HepG2 (cell line): ENCODE measurements around the gene SLITRK6. TPM values are rescaled to one million over a fixed set of nuclear protein-coding genes. Genes with fewer than 3 reads are reported as not detected.
A peak's percentile ranks its signal among the peaks of the same experiment; 100 is the strongest.

Experiments
- ATAC-seq: fragments of 200-7000 bp; cut with Tn5 transposase; 3 replicates; pipeline ENCODE4 v1.9.1; 2020; ENCODE audit warnings: mild to moderate bottlenecking, moderate library complexity
- Bru-seq: library from RNA; stranded (reverse); fragments of 400-500 nt; gene quantifications from one replicate; lab custom pipeline; 2021; lab: Mats Ljungman, UMichigan
- BruChase-seq, 2 experiments: library from RNA; stranded (reverse); fragments of 400-500 nt; gene quantifications; one replicate each; lab custom pipeline; 2021; lab: Mats Ljungman, UMichigan
- BruUV-seq: library from RNA; stranded (reverse); fragments of 400-500 nt; replicated peaks from 2 replicates; lab custom pipeline; 2021; lab: Mats Ljungman, UMichigan
- CTCF ChIA-PET: fragments of 300-600 bp; formaldehyde crosslinking; extraction: SDS; loops from one replicate; lab custom pipeline; 2021; ENCODE audit warnings: low total read pairs, inconsistent platforms, low intra/inter-chr PET ratio; lab: Yijun Ruan, JAX
- POLR2A ChIA-PET: fragments of 350-600 bp; sonication (Branson Sonifier 250); formaldehyde crosslinking; loops from one replicate; lab custom pipeline; 2020; ENCODE audit warnings: antibody characterized with exemption, inconsistent platforms; lab: Yijun Ruan, JAX
- DNase-seq: peaks from one replicate; pipeline ENCODE4 v3.0.0-alpha.2; 2015; ENCODE audit warnings: low spot score
- FAIRE-seq: peaks from 3 replicates; lab custom pipeline; 2011; peaks lifted over from hg19 to GRCh38; lab: Jason Lieb, UNC
- H2AFZ ChIP-seq: one replicate; pipeline ENCODE4 v1.6.1; 2011; ENCODE audit warnings: low read length, inconsistent platforms
- H3K27ac ChIP-seq: fragments of 300-600 bp; 3 replicates; pipeline ENCODE4 v1.8.0; 2011; ENCODE audit warnings: mixed run types, mild to moderate bottlenecking, mixed read lengths, low read length, inconsistent platforms; ENCODE audit not compliant: insufficient read depth; ENCODE audit errors: extremely low read length
- H3K27me3 ChIP-seq, 2 experiments: fragments of 200-600 bp in 1 of 2; 2 replicates in 1 of 2; 3 replicates in 1 of 2; pipeline versions ENCODE4 v1.6.0 to v1.8.0; 2011; ENCODE audit warnings: low read length in 2 of 2, mild to moderate bottlenecking in 2 of 2, moderate library complexity in 2 of 2, inconsistent platforms in 1 of 2; ENCODE audit not compliant: insufficient read depth in 2 of 2, control insufficient read depth in 1 of 2
- H3K36me3 ChIP-seq, 2 experiments: fragments of 200-600 bp in 1 of 2; replicated peaks in 1 of 2; 2 replicates in 1 of 2; 3 replicates in 1 of 2; pipeline versions ENCODE4 v1.5.1 to v1.8.0; 2011; ENCODE audit warnings: low read length in 2 of 2, inconsistent platforms in 1 of 2; ENCODE audit not compliant: insufficient read depth in 2 of 2, control insufficient read depth in 1 of 2
- H3K4me1 ChIP-seq: 2 replicates; pipeline ENCODE4 v1.5.1; 2012; ENCODE audit warnings: low read length, inconsistent platforms; ENCODE audit not compliant: insufficient read depth
- H3K4me2 ChIP-seq: 2 replicates; pipeline ENCODE4 v1.6.0; 2011; ENCODE audit warnings: low read depth, low read length, inconsistent platforms
- H3K4me3 ChIP-seq, 3 experiments: fragments of 200-600 bp in 1 of 3; sonication (generic), shearing (Covaris generic) in 1 of 3; replicated peaks in 1 of 3; 2 replicates each; pipeline ENCODE4 v1.5.1; 2011 to 2016; ENCODE audit warnings: low read length in 3 of 3, inconsistent platforms in 2 of 3, low read depth in 2 of 3, mild to moderate bottlenecking in 2 of 3, control low read depth in 1 of 3, mixed read lengths in 1 of 3; ENCODE audit not compliant: insufficient read depth in 1 of 3
- H3K79me2 ChIP-seq: one replicate; pipeline ENCODE4 v1.6.1; 2011; ENCODE audit warnings: low read length, inconsistent platforms; ENCODE audit not compliant: insufficient read depth
- H3K9ac ChIP-seq: 2 replicates; pipeline ENCODE4 v1.6.0; 2011; ENCODE audit warnings: mild to moderate bottlenecking, low read depth, low read length, inconsistent platforms; ENCODE audit not compliant: insufficient read depth
- H3K9me3 ChIP-seq: 2 replicates; pipeline ENCODE4 v1.5.1; 2012; ENCODE audit warnings: mild to moderate bottlenecking, low read length
- H4K20me1 ChIP-seq: 2 replicates; pipeline ENCODE4 v1.6.0; 2011; ENCODE audit warnings: inconsistent platforms, mild to moderate bottlenecking, low read length, moderate library complexity; ENCODE audit not compliant: insufficient read depth
- ESRRA ChIP-seq: sonication (generic); formaldehyde crosslinking; IDR thresholded peaks from 2 replicates; pipeline ENCODE4 v1.5.1; 2020; ENCODE audit warnings: mild to moderate bottlenecking, low read depth, missing genetic modification reagents
- HNRNPUL1 ChIP-seq: fragments of 200-400 bp; formaldehyde crosslinking; IDR thresholded peaks from 2 replicates; pipeline ENCODE4 v1.6.1; 2017; ENCODE audit warnings: low read depth, mild to moderate bottlenecking, low read length, moderate library complexity
- KDM6A ChIP-seq: IDR thresholded peaks from 2 replicates; pipeline ENCODE4 v1.6.1; 2016; ENCODE audit warnings: low read depth
- NCOA1 ChIP-seq: sonication (generic); formaldehyde crosslinking; IDR thresholded peaks from 2 replicates; pipeline ENCODE4 v1.9.0; 2021; ENCODE audit warnings: missing genetic modification reagents
- PAWR ChIP-seq: sonication (generic); formaldehyde crosslinking; IDR thresholded peaks from 2 replicates; pipeline ENCODE4 v1.4.0; 2020; ENCODE audit warnings: missing genetic modification reagents, mild to moderate bottlenecking, borderline replicate concordance
- ZKSCAN5 ChIP-seq: sonication (generic); formaldehyde crosslinking; IDR thresholded peaks from 2 replicates; pipeline ENCODE4 v1.5.1; 2020; ENCODE audit warnings: mild to moderate bottlenecking, missing genetic modification reagents
- ZNF850 ChIP-seq: sonication (generic); formaldehyde crosslinking; conservative IDR thresholded peaks from 2 replicates; pipeline ENCODE4 v1.9.0; 2021; ENCODE audit warnings: mild to moderate bottlenecking, missing genetic modification reagents
- WGBS: methylation state at CpG from one replicate; pipeline ENCODE4 v1.1.6; 2017; ENCODE audit warnings: low lambda C conversion rate; 5-methylcytosine and 5-hydroxymethylcytosine counted together
- in situ Hi-C: cut with HindIII; loops from 2 replicates; pipeline ENCODE4 v1.10.0; 2017; ENCODE audit warnings: low pct_unique_long_range_greater_than_20kb; ENCODE audit not compliant: extremely low pct_ligation_motif_present
- intact Hi-C: fragments of 100-400 bp; cut with micrococcal nuclease; formaldehyde crosslinking; loops from one replicate; pipeline ENCODE4 v1.10.0; 2022; ENCODE audit not compliant: unreplicated experiment
- long read RNA-seq, 2 experiments: library from RNA in 1 of 2; library from polyadenylated mRNA in 1 of 2; stranded (forward) in 1 of 2; unstranded in 1 of 2; transcript quantifications; one replicate each; pipeline ENCODE4 v2.0.0, GENCODE V29; 2019 to 2022
- polyA minus RNA-seq, 3 experiments: library from RNA; depleted of rRNA, polyadenylated mRNA; stranded (reverse); fragments of >200 nt; gene quantifications; 2 replicates each; pipeline ENCODE4 v1.2.3, GENCODE V29; 2011; ENCODE audit warnings: low replicate concordance in 1 of 3
- polyA plus RNA-seq, 8 experiments: library from polyadenylated mRNA; depleted of rRNA in 3 of 8; stranded (reverse) in 7 of 8; unstranded in 1 of 8; fragments of >200 nt; fragmentation: Illumina TruSeq in 4 of 8; extraction: Trizol in 4 of 8; gene quantifications; 2 replicates each; pipeline versions ENCODE4 v1.2.1 to v1.2.3, GENCODE V29; 2011 to 2016; ENCODE audit warnings: low read depth in 4 of 8, missing spikeins in 1 of 8, mixed read lengths in 1 of 8; ENCODE audit not compliant: insufficient read depth in 1 of 8
- total RNA-seq, 5 experiments: library from RNA; depleted of rRNA; stranded (reverse); fragments of >200 nt; fragmentation: Illumina TruSeq; extraction: Trizol; gene quantifications; 2 replicates each; pipeline ENCODE4 v1.2.3, GENCODE V29; 2016; ENCODE audit warnings: low read depth in 1 of 5

The SLITRK6 gene, protein sequence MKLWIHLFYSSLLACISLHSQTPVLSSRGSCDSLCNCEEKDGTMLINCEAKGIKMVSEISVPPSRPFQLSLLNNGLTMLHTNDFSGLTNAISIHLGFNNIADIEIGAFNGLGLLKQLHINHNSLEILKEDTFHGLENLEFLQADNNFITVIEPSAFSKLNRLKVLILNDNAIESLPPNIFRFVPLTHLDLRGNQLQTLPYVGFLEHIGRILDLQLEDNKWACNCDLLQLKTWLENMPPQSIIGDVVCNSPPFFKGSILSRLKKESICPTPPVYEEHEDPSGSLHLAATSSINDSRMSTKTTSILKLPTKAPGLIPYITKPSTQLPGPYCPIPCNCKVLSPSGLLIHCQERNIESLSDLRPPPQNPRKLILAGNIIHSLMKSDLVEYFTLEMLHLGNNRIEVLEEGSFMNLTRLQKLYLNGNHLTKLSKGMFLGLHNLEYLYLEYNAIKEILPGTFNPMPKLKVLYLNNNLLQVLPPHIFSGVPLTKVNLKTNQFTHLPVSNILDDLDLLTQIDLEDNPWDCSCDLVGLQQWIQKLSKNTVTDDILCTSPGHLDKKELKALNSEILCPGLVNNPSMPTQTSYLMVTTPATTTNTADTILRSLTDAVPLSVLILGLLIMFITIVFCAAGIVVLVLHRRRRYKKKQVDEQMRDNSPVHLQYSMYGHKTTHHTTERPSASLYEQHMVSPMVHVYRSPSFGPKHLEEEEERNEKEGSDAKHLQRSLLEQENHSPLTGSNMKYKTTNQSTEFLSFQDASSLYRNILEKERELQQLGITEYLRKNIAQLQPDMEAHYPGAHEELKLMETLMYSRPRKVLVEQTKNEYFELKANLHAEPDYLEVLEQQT
- total RNA-seq (2016; rRNA removed; fragmentation: Illumina TruSeq; extraction: Trizol) (not detected in 2 replicates), polyA plus RNA-seq (2011; rRNA removed) (not detected in 2 replicates), polyA minus RNA-seq (2011; rRNA and poly(A)+ RNA removed; ENCODE audit: low replicate concordance) (not detected in 2 replicates), Bru-seq, nascent RNA (percentile 18 among the genes with signal in this experiment), BruChase-seq, experiment 1, labeled RNA remaining after a 6-hour chase (percentile 23 among the genes with signal in this experiment), BruChase-seq, experiment 2, labeled RNA remaining after a 2-hour chase (percentile 18 among the genes with signal in this experiment)
- not detected in 2 replicates for total RNA-seq (2016; cell fraction: cytosol; rRNA removed; fragmentation: Illumina TruSeq; extraction: Trizol; ENCODE audit: low read depth)
- total RNA-seq (2016; cell fraction: insoluble cytoplasmic fraction; rRNA removed; fragmentation: Illumina TruSeq; extraction: Trizol) = not detected in 2 replicates
- total RNA-seq (2016; cell fraction: membrane; rRNA removed; fragmentation: Illumina TruSeq; extraction: Trizol) = not detected in 2 replicates
- not detected in 2 replicates for total RNA-seq (2016; cell fraction: nucleus; rRNA removed; fragmentation: Illumina TruSeq; extraction: Trizol)
- polyA plus RNA-seq (2011; cell fraction: cytosol; rRNA removed) = not detected in 2 replicates
- not detected in 2 replicates for polyA plus RNA-seq (2011; cell fraction: nucleus; rRNA removed)
- polyA plus RNA-seq (2012) = not detected in 2 replicates
- not detected in 2 replicates for polyA plus RNA-seq (2016; cell fraction: cytosol; fragmentation: Illumina TruSeq; extraction: Trizol; ENCODE audit: low read depth)
- polyA plus RNA-seq (2016; cell fraction: insoluble cytoplasmic fraction; fragmentation: Illumina TruSeq; extraction: Trizol; ENCODE audit: low read depth) = not detected in 2 replicates
- not detected in 2 replicates for polyA plus RNA-seq (2016; cell fraction: membrane; fragmentation: Illumina TruSeq; extraction: Trizol; ENCODE audit: low read depth)
- not detected in 2 replicates for polyA plus RNA-seq (2016; cell fraction: nucleus; fragmentation: Illumina TruSeq; extraction: Trizol; ENCODE audit: insufficient read depth, low read depth)
- polyA minus RNA-seq (2011; cell fraction: cytosol; rRNA and poly(A)+ RNA removed) = not detected in 2 replicates
- not detected in 2 replicates for polyA minus RNA-seq (2011; cell fraction: nucleus; rRNA and poly(A)+ RNA removed)
- long read RNA-seq, experiment 1 = 0 reads
- long read RNA-seq, experiment 2 = 0 reads

GRCh38 chr13:85799097-85799582 is at the start of gene SLITRK6:
SLITRK6 (minus strand) TSS chr13:85799419; CDS start chr13:85796508, 2,911 bp downstream.
- TF ChIP-seq ESRRA = no peak
- TF ChIP-seq NCOA1 = no peak
- no peak for TF ChIP-seq KDM6A (CRISPR knock-in tag)
- no peak for TF ChIP-seq ZNF850
- no peak for TF ChIP-seq PAWR (CRISPR knock-in tag)
- TF ChIP-seq HNRNPUL1 = no peak
- no peak for TF ChIP-seq ZKSCAN5 (CRISPR knock-in tag)
- no peak within 1 kb of the TSS for H3K4me3 ChIP-seq
- intact Hi-C loops = no loop called here
- in situ Hi-C loops = no loop called here
- H3K4me1 ChIP-seq = no peaks in the 10 kb centered on the region
- H3K27ac ChIP-seq = no peak within 1 kb of the TSS
- no peaks in the 10 kb centered on the region for H4K20me1 ChIP-seq
- no peaks in the 10 kb centered on the region for H3K36me3 ChIP-seq
- ATAC-seq (no peak), DNase-seq (no peak), FAIRE-seq (no peak)
- ChIA-PET POLR2A (no interaction called here), CTCF (no interaction called here)
- 1% methylated on average over 3 of the region's 3 CpGs for WGBS
- H3K27me3 ChIP-seq = no peaks in the 10 kb centered on the region
- no peaks in the 10 kb centered on the region for H3K9me3 ChIP-seq
- H3K79me2 ChIP-seq = no peaks in the 10 kb centered on the region
- BruUV-seq = no TSS peak
- H3K9ac ChIP-seq = no peak within 1 kb of the TSS
- H2AFZ ChIP-seq = no peak within 1 kb of the TSS
- H3K4me2 ChIP-seq = no peak within 1 kb of the TSS
